Stimulated activated naive CD8-positive, alpha-beta T cell treated with anti-CD3 and anti-CD28 coated beads, Interleukin-15, amount 100 ng/mL, for 72 hours (primary cell): Measurements from ENCODE around the gene NINJ1.
"Not testable (repeated sequence)": the region's sequence is repeated elsewhere in the genome, so short reads cannot be mapped to it uniquely, and the experiment has no call there.

Source experiments
- ATAC-seq: fragments of 150-1000 bp; cut with Tn5 transposase; 2 replicates; pipeline ENCODE4 v1.10.0; 2021; ENCODE audit warnings: mild to moderate bottlenecking, moderate library complexity
- DNase-seq, 2 donors: peaks; one replicate each; pipeline ENCODE4 v3.0.0; 2021 to 2022
- H3K27ac Mint-ChIP-seq, 2 donors: one replicate each; pipeline ENCODE4 v1.8.0; 2022; ENCODE audit warnings: mild to moderate bottlenecking in 2 of 2, mixed read lengths in 2 of 2, moderate library complexity in 2 of 2
- H3K27me3 Mint-ChIP-seq: one replicate; pipeline ENCODE4 v1.8.0; 2022; ENCODE audit warnings: mixed read lengths
- H3K4me1 Mint-ChIP-seq: one replicate; pipeline ENCODE4 v1.8.0; 2022; ENCODE audit warnings: mild to moderate bottlenecking, mixed read lengths
- H3K4me3 Mint-ChIP-seq, 2 donors: one replicate each; pipeline ENCODE4 v1.8.0; 2022; ENCODE audit warnings: mild to moderate bottlenecking in 2 of 2, mixed read lengths in 2 of 2, moderate library complexity in 1 of 2
- H3K9me3 Mint-ChIP-seq, 2 donors: one replicate each; pipeline ENCODE4 v1.8.0; 2022; ENCODE audit warnings: mixed read lengths in 2 of 2

Gene NINJ1

DNA sequence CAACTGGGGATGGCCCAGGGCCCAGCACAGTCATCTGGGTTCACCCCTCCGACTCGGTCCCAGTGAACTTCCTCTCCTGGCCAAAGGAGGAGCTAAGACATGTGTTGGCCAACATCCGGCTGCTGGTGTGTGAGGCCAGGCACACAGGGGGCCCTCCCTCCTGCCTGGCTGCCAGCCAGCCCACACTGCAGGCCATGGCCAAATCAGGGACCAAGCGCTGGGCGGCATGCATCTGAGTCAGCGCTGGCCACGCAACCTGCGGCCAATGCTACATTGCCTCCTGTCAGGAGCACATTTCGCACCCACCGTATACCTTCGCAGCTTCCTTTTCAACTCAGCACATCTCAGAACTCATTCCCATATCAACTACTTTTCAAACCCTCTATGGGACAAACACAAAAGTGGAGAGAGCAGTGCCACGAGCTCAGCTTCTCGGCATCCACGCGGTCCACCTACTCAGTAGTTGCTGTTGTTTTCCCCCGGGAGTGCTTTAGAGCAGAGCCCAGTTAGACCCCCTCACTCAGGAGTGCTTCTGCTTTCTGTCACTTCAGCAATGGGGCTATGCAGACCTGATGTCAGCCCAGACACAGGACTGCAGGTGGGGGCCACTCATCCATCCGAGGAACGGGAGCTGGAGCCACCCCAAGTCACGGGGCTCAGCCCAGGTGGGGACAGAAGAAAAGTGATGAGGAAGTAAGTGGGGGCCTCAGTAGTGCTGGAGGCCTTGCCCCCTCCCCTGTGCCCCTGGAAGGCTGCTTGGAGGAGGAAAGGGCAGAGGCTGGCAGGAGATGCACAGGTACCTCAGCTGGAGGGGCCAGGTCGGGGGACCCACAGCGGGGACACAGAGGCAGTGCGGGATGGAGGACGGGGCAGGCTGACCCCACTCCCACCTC lies 13.9 kb downstream of the NINJ1 start:
- H3K9me3 Mint-ChIP-seq = no peaks in the 10 kb centered on the region

GRCh38 chr9:93119703-93119952 lies 14.4 kb downstream of the NINJ1 start:
- no peaks in the 10 kb centered on the region for H3K27me3 Mint-ChIP-seq
- DNase-seq = no peak
- peak overlapping the region in 1 of 2 donors; percentile 27 for H3K4me3 Mint-ChIP-seq
- peaks cover 34% of the 10 kb centered on the region for H3K4me1 Mint-ChIP-seq
- no peaks in the 10 kb centered on the region for H3K9me3 Mint-ChIP-seq
- no peak for ATAC-seq
- H3K27ac Mint-ChIP-seq = peak overlapping the region in 1 of 2 donors; percentile 66

More for the DNA sequence above, 13.9 kb downstream of the NINJ1 start:
- H3K4me3 Mint-ChIP-seq = peak overlapping the region in 1 of 2 donors; percentile 27
- peaks cover 29% of the 10 kb centered on the region for H3K4me1 Mint-ChIP-seq
- H3K27ac Mint-ChIP-seq = peak overlapping the region in 1 of 2 donors; percentile 72
- DNase-seq = peak in 1 of 2 donors; percentile 64
- H3K27me3 Mint-ChIP-seq = no peaks in the 10 kb centered on the region
- peak; percentile 87 for ATAC-seq

DNA sequence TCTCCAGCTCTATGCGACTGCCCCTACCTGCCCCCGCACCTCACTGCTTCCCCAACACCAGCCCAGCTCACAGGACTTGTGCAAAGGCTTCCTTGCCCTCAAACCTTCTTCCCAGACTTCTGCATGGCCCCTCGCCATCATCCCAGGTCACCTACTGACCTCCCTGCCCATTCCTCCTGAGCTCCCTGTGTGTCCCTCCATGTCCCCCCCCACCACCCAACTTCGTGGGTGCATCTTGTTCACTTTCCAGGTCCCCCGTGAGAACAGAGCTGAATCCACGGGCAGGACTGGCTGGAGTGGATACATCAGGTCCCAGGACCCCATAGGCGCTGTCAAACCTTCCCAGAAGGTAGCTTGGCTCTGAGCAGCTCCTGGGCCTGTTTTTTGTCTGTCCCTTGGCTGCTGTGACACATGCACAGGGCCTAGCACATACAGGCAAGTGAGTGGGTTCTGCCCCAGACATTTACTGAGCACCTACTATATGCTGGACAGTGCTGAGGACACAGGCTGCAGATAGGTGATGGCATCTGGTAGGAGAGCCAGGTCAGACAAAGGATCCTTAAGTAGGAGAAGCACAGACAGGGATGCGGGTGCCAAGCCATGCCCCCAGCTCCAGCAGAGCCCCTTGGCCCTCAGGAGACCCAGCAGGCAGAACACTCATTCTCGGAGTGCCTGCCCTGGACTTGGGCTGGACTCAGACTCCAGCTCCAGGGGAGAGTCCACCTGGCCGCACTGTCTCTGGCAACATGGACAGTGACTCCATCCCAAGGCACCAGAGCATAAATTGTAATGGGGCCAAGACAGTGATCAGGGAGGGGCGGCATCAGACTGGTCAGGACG lies 15.0 kb downstream of the NINJ1 start:
- peaks cover 38% of the 10 kb centered on the region for H3K4me1 Mint-ChIP-seq

DNA sequence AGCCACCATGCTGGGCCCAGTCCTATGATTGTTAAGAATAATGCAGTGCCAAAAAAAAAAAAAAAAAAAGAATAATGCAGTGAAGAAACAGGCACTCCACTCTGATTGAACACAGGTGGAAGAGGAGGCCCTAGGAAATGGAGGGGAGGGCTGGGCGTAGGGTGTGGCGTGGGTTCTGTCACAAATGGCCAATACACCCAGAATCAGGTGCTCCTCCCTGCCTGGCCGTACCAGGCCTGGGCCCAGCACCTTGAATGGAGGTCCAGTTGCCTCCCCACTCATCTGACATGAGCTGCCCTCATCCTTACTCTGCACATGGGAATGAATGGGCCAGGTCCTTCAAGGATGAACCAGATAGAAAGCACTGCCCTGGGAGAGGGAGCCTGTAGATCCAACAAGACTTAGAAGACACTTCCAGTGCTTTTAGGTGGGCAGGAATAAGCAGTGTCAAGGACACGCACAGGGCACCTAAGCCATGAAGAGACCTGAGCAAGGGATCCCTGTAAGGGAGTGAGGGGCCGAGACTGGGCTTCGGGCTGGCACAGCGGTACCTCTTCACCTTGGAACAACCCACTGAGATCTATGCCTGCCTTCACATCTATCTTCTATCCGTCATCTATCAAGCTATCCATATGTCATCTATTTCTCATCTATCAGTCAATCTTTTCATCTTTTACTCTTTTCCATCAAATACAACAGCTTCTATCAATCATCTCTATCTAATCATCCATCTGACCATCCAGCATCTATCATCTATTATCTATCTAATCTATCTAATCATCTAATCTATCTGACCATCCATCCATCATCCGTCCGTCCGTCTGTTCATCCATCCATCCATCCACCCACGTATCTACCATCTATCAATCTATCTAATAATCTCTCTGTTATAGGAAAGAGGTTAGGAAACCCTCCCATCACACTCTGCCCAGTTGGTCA lies 15.9 kb downstream of the NINJ1 start:
- H3K9me3 Mint-ChIP-seq = no peaks in the 10 kb centered on the region
- ATAC-seq (no peak), DNase-seq (no peak)
- peaks cover 47% of the 10 kb centered on the region for H3K4me1 Mint-ChIP-seq
- no peak overlapping the region for H3K4me3 Mint-ChIP-seq
- H3K27me3 Mint-ChIP-seq = no peaks in the 10 kb centered on the region
- no peak overlapping the region for H3K27ac Mint-ChIP-seq

More for the DNA sequence above, 15.0 kb downstream of the NINJ1 start:
- no peak for DNase-seq
- no peak for ATAC-seq
- Mint-ChIP-seq H3K9me3 (no peaks in the 10 kb centered on the region), H3K27me3 (no peaks in the 10 kb centered on the region), H3K4me3 (no peak overlapping the region), H3K27ac (no peak overlapping the region)

DNA sequence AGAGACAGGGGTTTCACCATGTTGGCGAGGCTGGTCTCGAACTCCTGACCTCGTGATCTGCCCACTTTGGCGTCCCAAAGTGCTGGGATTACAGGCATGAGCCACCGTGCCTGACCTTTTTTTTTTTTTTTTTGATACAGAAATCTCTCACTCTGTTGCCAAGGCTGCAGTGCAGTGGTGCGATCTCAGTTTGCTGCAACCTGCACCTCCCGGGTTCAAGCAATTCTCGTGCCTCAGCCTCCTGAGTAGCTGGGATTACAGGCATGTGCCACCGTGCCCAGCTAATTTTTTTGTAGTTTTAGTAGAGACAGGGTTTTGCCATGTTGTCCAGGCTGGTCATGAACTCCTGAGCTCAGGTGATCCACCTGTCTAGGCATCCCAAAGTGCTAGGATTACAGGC lies 16.5 kb downstream of the NINJ1 start:
- not testable (repeated sequence) for DNase-seq
- H3K4me1 Mint-ChIP-seq = peaks cover 50% of the 10 kb centered on the region

DNA sequence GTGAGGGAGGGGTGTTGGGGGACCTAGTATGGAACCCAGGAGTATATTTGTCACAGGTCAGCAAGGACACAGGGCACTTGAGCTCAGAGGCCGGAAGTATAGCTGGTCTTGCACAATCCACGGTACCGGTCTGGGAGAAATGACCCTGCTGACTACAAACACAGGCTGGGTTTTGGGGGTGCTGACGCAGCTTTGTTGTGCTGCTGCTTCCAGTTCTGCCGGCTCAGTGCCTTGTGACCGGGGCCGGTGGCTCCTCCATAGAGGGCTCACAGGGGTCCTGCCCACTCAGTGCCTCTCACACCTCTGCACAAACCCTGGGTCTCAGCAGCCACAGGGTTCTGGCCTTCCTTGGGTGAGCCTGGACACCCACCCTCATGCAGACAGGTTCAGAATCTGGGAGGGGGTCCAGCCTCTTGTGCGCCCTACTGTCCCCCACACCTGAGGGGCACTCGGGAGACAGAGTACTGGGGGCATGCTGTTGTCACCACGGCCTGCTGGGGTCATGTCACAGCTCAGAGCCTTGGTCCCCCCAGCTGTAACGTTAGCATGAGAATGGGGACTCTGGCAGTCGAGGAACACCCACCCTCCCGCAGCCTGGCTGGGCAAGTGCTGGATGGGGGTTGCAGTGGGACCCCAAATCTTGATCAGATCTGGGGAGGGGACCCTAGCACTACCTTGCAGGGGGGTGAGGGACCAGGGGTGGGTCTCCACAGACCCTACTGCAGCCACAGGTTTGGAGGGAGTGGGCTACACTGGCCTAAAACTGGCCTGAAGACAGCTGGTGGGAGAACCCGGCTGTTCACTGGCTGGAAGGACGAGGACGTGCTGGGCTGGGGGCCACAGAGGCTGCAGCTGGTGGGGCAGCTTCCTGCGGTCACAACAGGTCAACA lies 17.7 kb downstream of the NINJ1 start:
- H3K27ac Mint-ChIP-seq = peak overlapping the region in 1 of 2 donors; percentile 65
- ATAC-seq = no peak
- H3K4me3 Mint-ChIP-seq = no peak overlapping the region
- no peaks in the 10 kb centered on the region for H3K27me3 Mint-ChIP-seq
- H3K9me3 Mint-ChIP-seq = no peaks in the 10 kb centered on the region
- H3K4me1 Mint-ChIP-seq = peaks cover 48% of the 10 kb centered on the region
- DNase-seq = no peak

More for the DNA sequence above, 16.5 kb downstream of the NINJ1 start:
- not testable (repeated sequence) for H3K27me3 Mint-ChIP-seq, H3K4me3 Mint-ChIP-seq, H3K27ac Mint-ChIP-seq, H3K9me3 Mint-ChIP-seq, ATAC-seq

DNA sequence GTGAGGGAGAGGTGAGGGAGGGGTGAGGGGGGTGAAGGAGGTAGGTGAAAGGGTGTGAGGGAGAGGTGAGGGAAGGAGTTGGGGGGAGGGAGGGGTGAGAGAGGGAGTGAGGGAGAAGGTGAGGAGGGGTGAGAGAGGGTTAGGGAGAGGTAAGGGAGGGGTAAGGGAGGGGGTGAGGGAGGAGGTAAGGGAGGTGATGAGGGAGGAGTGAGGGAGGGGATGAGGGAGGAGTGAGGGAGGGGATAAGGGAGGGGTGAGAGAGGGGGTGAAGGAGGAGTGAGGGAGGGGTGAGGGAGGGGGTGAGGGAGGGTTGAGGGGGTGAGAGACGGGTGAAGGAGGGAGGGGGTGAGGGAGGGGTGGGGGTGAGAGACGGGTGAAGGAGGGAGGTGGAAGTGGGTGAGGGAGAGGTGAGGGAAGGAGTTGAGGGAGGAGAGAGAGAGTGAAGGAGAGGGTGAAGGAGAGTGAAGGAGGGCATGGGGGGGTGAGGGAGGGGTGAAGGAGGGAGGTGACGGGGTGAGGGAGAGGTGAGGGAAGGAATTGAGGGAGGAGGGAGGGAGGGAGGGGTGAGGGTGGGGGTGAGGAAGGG lies 18.5 kb downstream of the NINJ1 start:
- no peaks in the 10 kb centered on the region for H3K27me3 Mint-ChIP-seq
- H3K27ac Mint-ChIP-seq = no peak overlapping the region
- H3K4me1 Mint-ChIP-seq = peaks cover 44% of the 10 kb centered on the region
- no peak overlapping the region for H3K4me3 Mint-ChIP-seq
- ATAC-seq = no peak
- no peaks in the 10 kb centered on the region for H3K9me3 Mint-ChIP-seq
- no peak for DNase-seq

GRCh38 chr9:93114984-93115335 lies 19.1 kb downstream of the NINJ1 start:
- H3K27ac Mint-ChIP-seq = peak overlapping the region; percentile 30 to 65

GRCh38 chr9:93114169-93114983 lies 19.7 kb downstream of the NINJ1 start:
- ATAC-seq (no peak), DNase-seq (no peak)
- Mint-ChIP-seq H3K9me3 (no peaks in the 10 kb centered on the region), H3K27ac (peak overlapping the region in 1 of 2 donors; percentile 65), H3K4me1 (peaks cover 34% of the 10 kb centered on the region), H3K27me3 (no peaks in the 10 kb centered on the region), H3K4me3 (no peak overlapping the region)

More at GRCh38 chr9:93114984-93115335, 19.1 kb downstream of the NINJ1 start:
- Mint-ChIP-seq H3K27me3 (no peaks in the 10 kb centered on the region), H3K4me3 (no peak overlapping the region), H3K4me1 (peaks cover 38% of the 10 kb centered on the region), H3K9me3 (no peaks in the 10 kb centered on the region)
- ATAC-seq = no peak
- no peak for DNase-seq

- ATAC-seq (no peak), DNase-seq (no peak)
- no peaks in the 10 kb centered on the region for H3K9me3 Mint-ChIP-seq
- H3K4me1 Mint-ChIP-seq = peaks cover 43% of the 10 kb centered on the region
- no peaks in the 10 kb centered on the region for H3K27me3 Mint-ChIP-seq
- H3K27ac Mint-ChIP-seq = peak overlapping the region; percentile 40 to 83
- H3K4me3 Mint-ChIP-seq = no peak overlapping the region
Observed at GRCh38 chr9:93112864-93113389, 21.1 kb downstream of the NINJ1 start.

GRCh38 chr9:93112116-93112863 lies 21.8 kb downstream of the NINJ1 start:
- no peaks in the 10 kb centered on the region for H3K27me3 Mint-ChIP-seq
- peak overlapping the region in 1 of 2 donors; percentile 42 for H3K27ac Mint-ChIP-seq
- ATAC-seq (no peak), DNase-seq (no peak)
- no peaks in the 10 kb centered on the region for H3K9me3 Mint-ChIP-seq
- H3K4me3 Mint-ChIP-seq = no peak overlapping the region
- H3K4me1 Mint-ChIP-seq = peaks cover 49% of the 10 kb centered on the region

DNA sequence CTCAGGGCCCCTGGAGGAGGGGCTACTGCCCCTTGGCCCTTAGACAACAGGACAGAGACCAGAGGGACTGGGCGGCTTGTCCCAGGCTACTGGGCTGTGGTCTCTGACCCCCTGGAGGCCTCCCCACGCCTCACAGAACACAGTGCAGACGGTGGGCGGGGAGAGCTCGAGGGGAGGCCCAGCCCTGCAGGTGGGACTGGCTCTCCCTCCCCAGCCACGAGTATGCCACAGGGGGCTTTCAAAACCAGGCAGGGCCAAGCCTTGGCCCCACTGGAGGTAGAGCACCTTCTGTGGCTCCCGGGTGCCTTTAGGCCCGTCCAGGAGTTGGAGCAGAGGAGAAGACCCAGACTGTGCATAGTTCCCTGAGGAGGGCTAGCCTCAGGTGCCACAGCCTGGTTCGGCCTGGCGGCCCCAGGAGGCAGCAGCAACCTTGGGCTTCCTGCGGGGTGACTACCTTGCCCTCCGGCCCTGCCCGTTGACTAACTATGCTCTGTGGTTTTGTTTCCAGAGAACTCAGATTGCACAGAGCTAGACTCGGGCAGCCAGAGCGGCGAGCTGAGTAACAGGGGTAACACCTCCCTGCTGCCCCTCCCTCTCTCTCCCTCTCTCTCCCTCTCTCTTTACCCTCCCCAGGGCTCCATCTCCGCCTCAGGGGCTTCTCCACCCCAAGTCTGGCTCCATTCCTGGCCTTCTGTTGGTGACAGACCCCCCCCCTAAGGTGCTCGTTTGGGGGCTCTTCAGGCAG lies 22.5 kb downstream of the NINJ1 start:
- peaks cover 57% of the 10 kb centered on the region for H3K4me1 Mint-ChIP-seq
- no peak overlapping the region for H3K4me3 Mint-ChIP-seq
- no peaks in the 10 kb centered on the region for H3K27me3 Mint-ChIP-seq
- H3K27ac Mint-ChIP-seq = peak overlapping the region in 1 of 2 donors; percentile 63
- H3K9me3 Mint-ChIP-seq = no peaks in the 10 kb centered on the region
- no peak for ATAC-seq
- DNase-seq = no peak
